ENCODE results near the gene SCIMP. TPM values are rescaled to one million over a fixed set of nuclear protein-coding genes. Genes with fewer than 3 reads are reported as not detected.

Gene SCIMP
- total RNA-seq, 1 donor from 2014 or later, result not detected

DNA sequence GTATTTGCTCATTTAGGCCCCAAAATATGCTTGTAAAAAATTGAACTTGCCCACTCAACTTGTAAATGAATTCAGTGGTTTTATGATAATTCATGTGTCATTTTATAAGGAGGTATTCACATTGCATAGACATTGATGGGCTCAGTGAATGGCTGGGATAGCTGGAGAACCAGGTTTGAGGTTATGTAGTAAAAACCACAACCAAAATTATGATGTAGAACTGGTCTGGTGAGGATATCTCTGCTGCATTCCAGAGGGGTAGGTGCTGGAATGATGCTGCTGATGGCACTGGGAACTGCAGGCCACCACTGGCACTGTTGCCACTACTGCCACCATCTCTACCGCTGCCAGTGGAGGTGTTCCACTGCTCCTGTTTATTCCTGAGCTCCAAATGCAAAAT lies 25.9 kb upstream of the SCIMP start:
- Mint-ChIP-seq H3K27me3 (ENCODE audit: unreplicated experiment) (no peaks in the 10 kb centered on the region), H3K9me3 (ENCODE audit: unreplicated experiment) (no peaks in the 10 kb centered on the region), H3K27ac (ENCODE audit: unreplicated experiment) (no peak overlapping the region), H3K36me3 (ENCODE audit: low read depth, unreplicated experiment) (no peaks in the 10 kb centered on the region), H3K4me1 (ENCODE audit: unreplicated experiment) (no peaks in the 10 kb centered on the region), H3K4me3 (ENCODE audit: unreplicated experiment) (no peak overlapping the region)
- TF ChIP-seq CTCF (IDR thresholded peaks at IDR 0.05; ENCODE audit: unreplicated experiment), result no peak
- DNase-seq (ENCODE audit: low spot score), result no peak

DNA sequence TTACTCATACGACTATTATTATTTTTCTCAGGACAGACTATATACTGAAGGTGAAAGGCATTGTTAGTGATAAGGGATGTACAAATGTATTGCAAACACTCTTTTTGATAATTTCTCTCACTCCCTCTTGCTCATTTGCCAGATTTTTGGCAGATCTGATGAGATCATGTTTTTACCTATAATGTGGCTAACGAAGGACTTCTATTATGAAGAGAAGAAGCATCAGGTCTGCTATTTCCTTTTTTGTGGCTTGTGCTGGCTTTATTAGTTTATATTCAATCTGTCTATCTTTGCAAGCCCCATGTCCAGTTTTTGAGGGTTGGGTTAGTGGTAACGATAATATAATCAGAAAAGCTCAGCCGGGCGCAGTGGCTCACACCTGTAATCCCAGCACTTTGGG lies 22.5 kb upstream of the SCIMP start:
- Mint-ChIP-seq H3K27me3 (ENCODE audit: unreplicated experiment) (no peaks in the 10 kb centered on the region), H3K27ac (ENCODE audit: unreplicated experiment) (no peak overlapping the region), H3K4me3 (ENCODE audit: unreplicated experiment) (no peak overlapping the region), H3K9me3 (ENCODE audit: unreplicated experiment) (no peaks in the 10 kb centered on the region), H3K36me3 (ENCODE audit: low read depth, unreplicated experiment) (no peaks in the 10 kb centered on the region), H3K4me1 (ENCODE audit: unreplicated experiment) (peaks cover 10% of the 10 kb centered on the region)
- no peak for TF ChIP-seq CTCF (IDR thresholded peaks at IDR 0.05; ENCODE audit: unreplicated experiment)
- DNase-seq (ENCODE audit: low spot score), result no peak

GRCh38 chr17:5254903-5255521 lies 20.4 kb upstream of the SCIMP start:
- Mint-ChIP-seq H3K27ac (ENCODE audit: unreplicated experiment) (no peak overlapping the region), H3K9me3 (ENCODE audit: unreplicated experiment) (no peaks in the 10 kb centered on the region), H3K4me1 (ENCODE audit: unreplicated experiment) (peaks cover 10% of the 10 kb centered on the region), H3K36me3 (ENCODE audit: low read depth, unreplicated experiment) (no peaks in the 10 kb centered on the region), H3K27me3 (ENCODE audit: unreplicated experiment) (no peaks in the 10 kb centered on the region), H3K4me3 (ENCODE audit: unreplicated experiment) (no peak overlapping the region)
- no peak for TF ChIP-seq CTCF (IDR thresholded peaks at IDR 0.05; ENCODE audit: unreplicated experiment)
- DNase-seq (ENCODE audit: low spot score), result no peak

DNA sequence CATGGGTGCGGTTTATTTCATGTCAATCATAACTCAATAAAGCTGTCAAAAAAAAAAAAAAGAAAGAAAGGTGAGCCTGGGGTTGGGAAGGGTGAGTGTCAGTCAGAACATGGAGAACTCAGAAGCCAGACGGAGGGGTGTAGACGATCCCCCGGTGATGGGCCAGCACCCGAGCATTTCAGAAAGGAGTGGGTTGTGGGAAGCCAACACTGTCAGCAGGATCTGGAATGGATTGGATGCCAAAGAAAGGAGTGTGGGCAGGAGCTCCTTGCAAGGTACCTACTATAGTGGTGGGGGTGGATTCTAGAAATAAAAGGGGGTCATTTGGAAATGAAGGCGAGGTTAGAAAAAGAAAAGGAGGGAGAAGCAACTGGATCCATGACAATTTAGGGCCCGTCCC lies 19.8 kb upstream of the SCIMP start:
- no peaks in the 10 kb centered on the region for H3K27me3 Mint-ChIP-seq (ENCODE audit: unreplicated experiment)
- no peak overlapping the region for H3K27ac Mint-ChIP-seq (ENCODE audit: unreplicated experiment)
- H3K4me1 Mint-ChIP-seq (ENCODE audit: unreplicated experiment), result peaks cover 15% of the 10 kb centered on the region
- DNase-seq (ENCODE audit: low spot score), result no peak
- H3K36me3 Mint-ChIP-seq (ENCODE audit: low read depth, unreplicated experiment), result no peaks in the 10 kb centered on the region
- H3K4me3 Mint-ChIP-seq (ENCODE audit: unreplicated experiment), result no peak overlapping the region
- no peaks in the 10 kb centered on the region for H3K9me3 Mint-ChIP-seq (ENCODE audit: unreplicated experiment)
- no peak for TF ChIP-seq CTCF (IDR thresholded peaks at IDR 0.05; ENCODE audit: unreplicated experiment)

DNA sequence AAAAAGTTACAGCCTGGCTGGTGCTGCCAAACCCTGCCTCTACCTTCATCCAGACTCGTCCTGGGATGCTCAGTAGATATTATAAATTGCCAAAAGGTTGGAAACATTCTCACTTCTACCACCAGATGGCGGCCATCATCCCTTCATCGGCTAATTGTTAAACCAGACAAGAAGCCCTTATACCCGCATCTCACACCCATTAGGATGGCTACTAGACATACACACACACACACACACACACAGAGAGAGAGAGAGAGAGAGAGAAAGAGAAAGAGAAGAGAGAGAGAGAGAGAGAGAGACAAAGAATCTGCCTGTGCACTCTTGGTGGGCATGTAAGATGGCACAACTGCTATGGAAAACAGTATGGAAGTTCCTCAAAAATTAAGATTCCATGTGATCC lies 15.0 kb upstream of the SCIMP start:
- Mint-ChIP-seq H3K27ac (ENCODE audit: unreplicated experiment) (peak overlapping the region; percentile 8), H3K36me3 (ENCODE audit: low read depth, unreplicated experiment) (no peaks in the 10 kb centered on the region), H3K27me3 (ENCODE audit: unreplicated experiment) (peaks cover 1% of the 10 kb centered on the region), H3K9me3 (ENCODE audit: unreplicated experiment) (no peaks in the 10 kb centered on the region), H3K4me1 (ENCODE audit: unreplicated experiment) (peaks cover 22% of the 10 kb centered on the region), H3K4me3 (ENCODE audit: unreplicated experiment) (no peak overlapping the region)
- peak; percentile 57 for DNase-seq (ENCODE audit: low spot score)
- peak; percentile 57 for TF ChIP-seq CTCF (IDR thresholded peaks at IDR 0.05; ENCODE audit: unreplicated experiment)
